Measurements from ENCODE around the gene DENND2A. TPM values are rescaled to one million over a fixed set of nuclear protein-coding genes. Genes with fewer than 3 reads are reported as not detected.

Gene DENND2A
- total RNA-seq, 1 experiment from 2014 or later = 10.0 TPM

- TF ChIP-seq, protein P1, sequence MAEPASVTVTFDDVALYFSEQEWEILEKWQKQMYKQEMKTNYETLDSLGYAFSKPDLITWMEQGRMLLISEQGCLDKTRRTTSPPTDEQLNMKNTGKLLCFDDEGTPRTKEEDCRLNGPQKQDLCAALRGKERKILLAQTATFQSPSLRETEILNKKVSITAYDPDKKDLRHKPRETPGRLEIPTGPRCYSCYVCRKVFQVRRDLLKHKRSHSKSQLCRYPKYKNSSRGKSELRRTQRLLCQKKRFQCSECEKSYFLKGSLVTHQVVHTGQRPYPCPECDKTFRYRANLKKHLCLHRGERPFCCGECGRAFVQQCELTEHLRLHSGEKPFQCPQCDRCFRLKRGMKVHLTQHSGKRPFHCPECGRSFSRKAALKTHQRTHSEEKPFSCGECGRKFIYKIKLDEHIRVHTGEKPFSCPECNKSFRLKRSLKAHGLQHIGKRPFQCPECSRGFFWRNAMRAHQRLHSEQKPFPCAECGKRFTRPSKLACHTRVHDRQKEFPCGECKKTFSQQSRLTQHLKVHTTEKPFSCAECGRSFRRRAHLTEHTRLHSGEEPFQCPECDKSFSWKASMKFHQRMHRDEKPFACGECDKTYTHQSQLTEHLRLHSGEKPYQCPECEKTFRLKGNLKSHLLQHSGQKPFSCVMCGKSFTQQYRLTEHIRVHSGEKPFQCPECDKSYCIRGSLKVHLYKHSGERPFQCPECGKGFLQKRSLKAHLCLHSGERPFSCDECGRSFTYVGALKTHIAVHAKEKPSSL (CRISPR knock-in tag; conservative IDR thresholded peaks at IDR 0.05) = no peak
- no peak for TF ChIP-seq USF2 (CRISPR knock-in tag; IDR thresholded peaks at IDR 0.05)
- TF ChIP-seq, protein P2, sequence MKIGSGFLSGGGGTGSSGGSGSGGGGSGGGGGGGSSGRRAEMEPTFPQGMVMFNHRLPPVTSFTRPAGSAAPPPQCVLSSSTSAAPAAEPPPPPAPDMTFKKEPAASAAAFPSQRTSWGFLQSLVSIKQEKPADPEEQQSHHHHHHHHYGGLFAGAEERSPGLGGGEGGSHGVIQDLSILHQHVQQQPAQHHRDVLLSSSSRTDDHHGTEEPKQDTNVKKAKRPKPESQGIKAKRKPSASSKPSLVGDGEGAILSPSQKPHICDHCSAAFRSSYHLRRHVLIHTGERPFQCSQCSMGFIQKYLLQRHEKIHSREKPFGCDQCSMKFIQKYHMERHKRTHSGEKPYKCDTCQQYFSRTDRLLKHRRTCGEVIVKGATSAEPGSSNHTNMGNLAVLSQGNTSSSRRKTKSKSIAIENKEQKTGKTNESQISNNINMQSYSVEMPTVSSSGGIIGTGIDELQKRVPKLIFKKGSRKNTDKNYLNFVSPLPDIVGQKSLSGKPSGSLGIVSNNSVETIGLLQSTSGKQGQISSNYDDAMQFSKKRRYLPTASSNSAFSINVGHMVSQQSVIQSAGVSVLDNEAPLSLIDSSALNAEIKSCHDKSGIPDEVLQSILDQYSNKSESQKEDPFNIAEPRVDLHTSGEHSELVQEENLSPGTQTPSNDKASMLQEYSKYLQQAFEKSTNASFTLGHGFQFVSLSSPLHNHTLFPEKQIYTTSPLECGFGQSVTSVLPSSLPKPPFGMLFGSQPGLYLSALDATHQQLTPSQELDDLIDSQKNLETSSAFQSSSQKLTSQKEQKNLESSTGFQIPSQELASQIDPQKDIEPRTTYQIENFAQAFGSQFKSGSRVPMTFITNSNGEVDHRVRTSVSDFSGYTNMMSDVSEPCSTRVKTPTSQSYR (CRISPR knock-in tag; IDR thresholded peaks at IDR 0.05) = no peak
- TF ChIP-seq ZNF671 (CRISPR knock-in tag; IDR thresholded peaks at IDR 0.05) = no peak
- no peak for TF ChIP-seq NFYB (CRISPR knock-in tag; conservative IDR thresholded peaks at IDR 0.05; ENCODE audit: low read depth)
- TF ChIP-seq, protein P3, sequence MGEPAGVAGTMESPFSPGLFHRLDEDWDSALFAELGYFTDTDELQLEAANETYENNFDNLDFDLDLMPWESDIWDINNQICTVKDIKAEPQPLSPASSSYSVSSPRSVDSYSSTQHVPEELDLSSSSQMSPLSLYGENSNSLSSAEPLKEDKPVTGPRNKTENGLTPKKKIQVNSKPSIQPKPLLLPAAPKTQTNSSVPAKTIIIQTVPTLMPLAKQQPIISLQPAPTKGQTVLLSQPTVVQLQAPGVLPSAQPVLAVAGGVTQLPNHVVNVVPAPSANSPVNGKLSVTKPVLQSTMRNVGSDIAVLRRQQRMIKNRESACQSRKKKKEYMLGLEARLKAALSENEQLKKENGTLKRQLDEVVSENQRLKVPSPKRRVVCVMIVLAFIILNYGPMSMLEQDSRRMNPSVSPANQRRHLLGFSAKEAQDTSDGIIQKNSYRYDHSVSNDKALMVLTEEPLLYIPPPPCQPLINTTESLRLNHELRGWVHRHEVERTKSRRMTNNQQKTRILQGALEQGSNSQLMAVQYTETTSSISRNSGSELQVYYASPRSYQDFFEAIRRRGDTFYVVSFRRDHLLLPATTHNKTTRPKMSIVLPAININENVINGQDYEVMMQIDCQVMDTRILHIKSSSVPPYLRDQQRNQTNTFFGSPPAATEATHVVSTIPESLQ (CRISPR knock-in tag; IDR thresholded peaks at IDR 0.05) = no peak
These were observed 45.0 kb downstream of the DENND2A start (continued) for GRCh38 chr7:140595468-140596092.

GRCh38 chr7:140594131-140594691 is 46.4 kb downstream of the DENND2A start:
- Mint-ChIP-seq H3K4me3 (no peak overlapping the region), H3K27ac (peak overlapping the region; percentile 71; the same call in 1 of the 2 replicates), H3K9me3 (no peaks in the 10 kb centered on the region), H3K4me1 (peaks cover 14% of the 10 kb centered on the region), H3K36me3 (no peaks in the 10 kb centered on the region), H3K27me3 (ENCODE audit: low read depth) (no peaks in the 10 kb centered on the region)
- POLR2A ChIA-PET = no interaction called here
- ATAC-seq (no peak), DNase-seq (ENCODE audit: low spot score) (no peak)
- CTCF ChIA-PET = no interaction called here
- TF ChIP-seq ZNF416 (CRISPR knock-in tag; IDR thresholded peaks at IDR 0.05) (no peak), TEAD1 (CRISPR knock-in tag; IDR thresholded peaks at IDR 0.05) (no peak), ESRRA (CRISPR knock-in tag; IDR thresholded peaks at IDR 0.05; ENCODE audit: borderline replicate concordance) (no peak), ZNF396 (CRISPR knock-in tag; IDR thresholded peaks at IDR 0.05; ENCODE audit: borderline replicate concordance) (no peak), GTF2I (CRISPR knock-in tag; conservative IDR thresholded peaks at IDR 0.05) (no peak), ZNF671 (CRISPR knock-in tag; IDR thresholded peaks at IDR 0.05) (no peak), ARID4B (CRISPR knock-in tag; IDR thresholded peaks at IDR 0.05; ENCODE audit: borderline replicate concordance) (no peak), ATF1 (CRISPR knock-in tag; IDR thresholded peaks at IDR 0.05) (no peak), CDX4 (CRISPR knock-in tag; IDR thresholded peaks at IDR 0.05; ENCODE audit: borderline replicate concordance) (no peak), ZBTB21 (CRISPR knock-in tag; IDR thresholded peaks at IDR 0.05; ENCODE audit: borderline replicate concordance) (no peak), ZNF512 (CRISPR knock-in tag; IDR thresholded peaks at IDR 0.05; ENCODE audit: borderline replicate concordance) (no peak)
- TF ChIP-seq, protein P4, sequence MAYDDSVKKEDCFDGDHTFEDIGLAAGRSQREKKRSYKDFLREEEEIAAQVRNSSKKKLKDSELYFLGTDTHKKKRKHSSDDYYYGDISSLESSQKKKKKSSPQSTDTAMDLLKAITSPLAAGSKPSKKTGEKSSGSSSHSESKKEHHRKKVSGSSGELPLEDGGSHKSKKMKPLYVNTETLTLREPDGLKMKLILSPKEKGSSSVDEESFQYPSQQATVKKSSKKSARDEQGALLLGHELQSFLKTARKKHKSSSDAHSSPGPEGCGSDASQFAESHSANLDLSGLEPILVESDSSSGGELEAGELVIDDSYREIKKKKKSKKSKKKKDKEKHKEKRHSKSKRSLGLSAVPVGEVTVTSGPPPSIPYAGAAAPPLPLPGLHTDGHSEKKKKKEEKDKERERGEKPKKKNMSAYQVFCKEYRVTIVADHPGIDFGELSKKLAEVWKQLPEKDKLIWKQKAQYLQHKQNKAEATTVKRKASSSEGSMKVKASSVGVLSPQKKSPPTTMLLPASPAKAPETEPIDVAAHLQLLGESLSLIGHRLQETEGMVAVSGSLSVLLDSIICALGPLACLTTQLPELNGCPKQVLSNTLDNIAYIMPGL (CRISPR knock-in tag; IDR thresholded peaks at IDR 0.05) = no peak
